HCT116 (cell line): ENCODE data around the gene MLLT3. TPM values are rescaled to one million over a fixed set of nuclear protein-coding genes. Genes with fewer than 3 reads are reported as not detected.

Experiments used
- ATAC-seq: fragments of 200-7000 bp; cut with Tn5 transposase; 2 replicates; pipeline ENCODE4 v1.9.1; 2020; ENCODE audit warnings: mild to moderate bottlenecking, moderate library complexity
- BruUV-seq: library from RNA; stranded (reverse); fragments of 400-500 nt; replicated peaks from 2 replicates; lab custom pipeline; 2021; lab: Mats Ljungman, UMichigan
- CTCF ChIA-PET: fragments of 300-600 bp; sonication (Branson Sonifier 250); formaldehyde crosslinking; loops from one replicate; lab custom pipeline; 2021; ENCODE audit warnings: antibody characterized with exemption; lab: Charles Lee
- POLR2A ChIA-PET: fragments of 300-600, 350-600 bp; sonication (Branson Sonifier 250); formaldehyde crosslinking; loops from one replicate; lab custom pipeline; 2021; ENCODE audit warnings: antibody characterized with exemption; lab: Charles Lee
- RAD21 ChIA-PET, 2 experiments: fragments of 300-600 bp; sonication (Branson Sonifier 250); formaldehyde crosslinking; loops; one replicate each; lab custom pipeline; 2023; ENCODE audit warnings: low total read pairs in 2 of 2; ENCODE audit not compliant: uncharacterized antibody in 2 of 2, unreplicated experiment in 2 of 2, low non-redundant PET in 1 of 2; lab: Charles Lee
- DNase-seq: peaks from one replicate; pipeline ENCODE4 v3.0.0-alpha.2; 2010; ENCODE audit warnings: low read depth, low spot score
- H2AFZ ChIP-seq: fragments of 200-600 bp; shearing (Covaris generic), sonication (generic); 2 replicates; pipeline ENCODE4 v1.6.1; 2017; ENCODE audit warnings: low read depth, mixed run types, mixed read lengths, antibody characterized with exemption, low read length; ENCODE audit not compliant: poor library complexity, severe bottlenecking
- H3K27ac ChIP-seq: 2 replicates; pipeline ENCODE4 v1.5.1; 2012; ENCODE audit warnings: low read depth, low read length
- H3K27me3 ChIP-seq: fragments of 200-600 bp; sonication (generic); 2 replicates; pipeline ENCODE4 v1.6.1; 2016; ENCODE audit warnings: mixed run types, low read length, mixed read lengths; ENCODE audit not compliant: insufficient read depth
- H3K36me3 ChIP-seq, 2 experiments: fragments of 200-500 bp in 1 of 2; fragments of 200-600 bp in 1 of 2; sonication (Bioruptor generic) in 1 of 2; sonication (generic) in 1 of 2; 2 replicates each; pipeline versions ENCODE4 v1.5.1 to v1.6.1; 2014 to 2016; ENCODE audit warnings: low read length in 2 of 2, inconsistent platforms in 1 of 2, mixed read lengths in 1 of 2, mixed run types in 1 of 2; ENCODE audit not compliant: insufficient read depth in 2 of 2, control insufficient read depth in 1 of 2
- H3K4me1 ChIP-seq, 2 experiments: fragments of 200-600 bp in 1 of 2; sonication (generic) in 1 of 2; 2 replicates each; pipeline versions ENCODE4 v1.5.1 to v1.6.1; 2012 to 2017; ENCODE audit warnings: low read length in 2 of 2, inconsistent platforms in 1 of 2, mild to moderate bottlenecking in 1 of 2, mixed read lengths in 1 of 2, mixed run types in 1 of 2, moderate library complexity in 1 of 2; ENCODE audit not compliant: insufficient read depth in 2 of 2, control insufficient read depth in 1 of 2
- H3K4me2 ChIP-seq: fragments of 200-600 bp; sonication (generic); 2 replicates; pipeline ENCODE4 v1.6.1; 2017; ENCODE audit warnings: mixed run types, low read length, mixed read lengths
- H3K4me3 ChIP-seq, 2 experiments: fragments of 200-600 bp in 1 of 2; sonication (generic) in 1 of 2; replicated peaks in 1 of 2; 2 replicates each; pipeline ENCODE4 v1.5.1; 2011 to 2016; ENCODE audit warnings: low read length in 2 of 2, control low read depth in 1 of 2, low read depth in 1 of 2, mild to moderate bottlenecking in 1 of 2, mixed read lengths in 1 of 2, mixed run types in 1 of 2
- H3K79me2 ChIP-seq: fragments of 200-600 bp; sonication (generic); 2 replicates; pipeline ENCODE4 v1.6.1; 2017; ENCODE audit warnings: mild to moderate bottlenecking, mixed run types, low read length, moderate library complexity, mixed read lengths; ENCODE audit not compliant: insufficient read depth
- H3K9ac ChIP-seq: fragments of 200-600 bp; sonication (generic); 2 replicates; pipeline ENCODE4 v1.6.1; 2016; ENCODE audit warnings: low read length, mixed read lengths
- H3K9me2 ChIP-seq: fragments of 200-600 bp; sonication (generic), shearing (Covaris generic); 2 replicates; pipeline ENCODE4 v1.6.1; 2017; ENCODE audit warnings: mixed run types, mild to moderate bottlenecking, moderate library complexity; ENCODE audit not compliant: insufficient read depth
- H3K9me3 ChIP-seq, 2 experiments: fragments of 200-500 bp in 1 of 2; fragments of 200-600 bp in 1 of 2; sonication (Bioruptor generic) in 1 of 2; sonication (generic) in 1 of 2; 2 replicates each; pipeline ENCODE4 v1.6.1; 2014 to 2017; ENCODE audit warnings: low read length in 2 of 2, mixed read lengths in 2 of 2, inconsistent platforms in 1 of 2, low read depth in 1 of 2, mild to moderate bottlenecking in 1 of 2, mixed run types in 1 of 2, moderate library complexity in 1 of 2; ENCODE audit not compliant: control insufficient read depth in 1 of 2, insufficient read depth in 1 of 2
- H4K20me1 ChIP-seq: fragments of 200-600 bp; sonication (generic), shearing (Covaris generic); 2 replicates; pipeline ENCODE4 v1.6.1; 2017; ENCODE audit warnings: mixed run types, mild to moderate bottlenecking, moderate library complexity; ENCODE audit not compliant: insufficient read depth
- CBX3 ChIP-seq: IDR thresholded peaks from 2 replicates; pipeline ENCODE4 v1.6.1; 2012; ENCODE audit warnings: low read depth
- CEBPB ChIP-seq: IDR thresholded peaks from 2 replicates; pipeline ENCODE4 v1.6.1; 2012; ENCODE audit warnings: low read depth
- ELF1 ChIP-seq: IDR thresholded peaks from 2 replicates; pipeline ENCODE4 v1.6.1; 2012; ENCODE audit warnings: low read depth, borderline replicate concordance
- JUND ChIP-seq: IDR thresholded peaks from 2 replicates; pipeline ENCODE4 v1.6.1; 2012
- MAX ChIP-seq: IDR thresholded peaks from 2 replicates; pipeline ENCODE4 v1.6.1; 2012
- POLR2A ChIP-seq: IDR thresholded peaks from 2 replicates; pipeline ENCODE4 v1.7.0; 2011; ENCODE audit warnings: borderline replicate concordance; ENCODE audit not compliant: insufficient read depth, insufficient read length; ENCODE audit errors: extremely low read depth
- POLR2AphosphoS5 ChIP-seq: IDR thresholded peaks from 2 replicates; pipeline ENCODE4 v1.6.1; 2011; ENCODE audit warnings: mild to moderate bottlenecking, low read depth, low read length, moderate library complexity
- RAD21 ChIP-seq: IDR thresholded peaks from 2 replicates; pipeline ENCODE4 v1.6.1; 2012; ENCODE audit warnings: low read depth, mild to moderate bottlenecking
- SIN3A ChIP-seq: IDR thresholded peaks from 2 replicates; pipeline ENCODE4 v1.6.1; 2012; ENCODE audit warnings: low read depth
- SRF ChIP-seq: IDR thresholded peaks from 2 replicates; pipeline ENCODE4 v1.6.1; 2012; ENCODE audit warnings: low read depth
- TCF7L2 ChIP-seq: IDR thresholded peaks from 2 replicates; pipeline ENCODE4 v1.7.0; 2011; ENCODE audit warnings: borderline replicate concordance, inconsistent platforms; ENCODE audit not compliant: insufficient read depth, insufficient read length; ENCODE audit errors: extremely low read depth
- YY1 ChIP-seq: IDR thresholded peaks from 2 replicates; pipeline ENCODE4 v1.6.1; 2011; ENCODE audit warnings: low read length, low read depth, moderate library complexity, mild to moderate bottlenecking; ENCODE audit not compliant: insufficient replicate concordance; ENCODE audit errors: extremely low read depth
- ZBTB33 ChIP-seq: IDR thresholded peaks from 2 replicates; pipeline ENCODE4 v1.6.1; 2011; ENCODE audit warnings: mild to moderate bottlenecking, low read length, moderate library complexity; ENCODE audit not compliant: insufficient replicate concordance; ENCODE audit errors: extremely low read depth
- ZFX ChIP-seq: fragments of 450-650 bp; IDR thresholded peaks from 2 replicates; pipeline ENCODE4 v1.6.1; 2017
- intact Hi-C: fragments of 100-400 bp; cut with micrococcal nuclease; formaldehyde crosslinking; loops from 2 replicates; pipeline ENCODE4 v1.10.0; 2022
- total RNA-seq: library from RNA; stranded (reverse); gene quantifications from one replicate; pipeline ENCODE4 v1.2.1, GENCODE V29; 2021; ENCODE audit not compliant: unreplicated experiment
- TF ChIP-seq, protein P1 (sequence below): IDR thresholded peaks from 2 replicates; pipeline ENCODE4 v1.6.1; 2012

The MLLT3 gene
- total RNA-seq, 1 experiment from 2014 or later: 4.3 TPM

DNA sequence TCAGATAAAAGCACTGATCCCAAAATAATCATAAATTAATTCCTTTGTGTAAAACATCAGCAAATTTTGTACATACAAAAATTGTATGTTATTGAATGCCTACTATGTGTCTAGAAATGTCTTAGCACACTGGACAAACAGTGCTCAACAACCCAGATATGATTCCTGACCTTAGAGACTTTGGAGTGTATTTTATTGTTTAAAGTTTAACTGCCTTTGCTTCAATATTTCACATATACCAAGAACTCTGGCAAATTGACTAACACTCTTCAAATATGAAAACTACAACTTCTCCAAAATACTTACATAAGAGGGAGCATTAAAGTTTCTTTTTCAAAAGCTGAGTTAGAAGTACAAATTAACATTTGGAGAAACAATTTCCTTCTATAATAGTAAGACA is 231.9 kb downstream of the MLLT3 start:
- Histone ChIP-seq H3K27ac (no peak overlapping the region), H3K36me3 (no peaks in the 10 kb centered on the region), H2AFZ (no peak overlapping the region), H3K4me1 (no peaks in the 10 kb centered on the region), H3K27me3 (peaks cover 12% of the 10 kb centered on the region), H3K79me2 (no peaks in the 10 kb centered on the region), H3K9me3 (no peaks in the 10 kb centered on the region), H3K9me2 (no peaks in the 10 kb centered on the region), H4K20me1 (no peaks in the 10 kb centered on the region), H3K9ac (no peak overlapping the region), H3K4me2 (no peak overlapping the region), H3K4me3 (no peak overlapping the region)
- ATAC-seq (no peak), DNase-seq (no peak)
- POLR2A ChIA-PET: no interaction called here
- TF ChIP-seq TCF7L2 (no peak), RAD21 (no peak), POLR2AphosphoS5 (no peak), YY1 (no peak), POLR2A (no peak), SRF (no peak), SIN3A (no peak), ZBTB33 (no peak), CBX3 (no peak), MAX (no peak), ZFX (no peak), CEBPB (no peak), ELF1 (no peak), JUND (no peak)
- TF ChIP-seq, protein P1, sequence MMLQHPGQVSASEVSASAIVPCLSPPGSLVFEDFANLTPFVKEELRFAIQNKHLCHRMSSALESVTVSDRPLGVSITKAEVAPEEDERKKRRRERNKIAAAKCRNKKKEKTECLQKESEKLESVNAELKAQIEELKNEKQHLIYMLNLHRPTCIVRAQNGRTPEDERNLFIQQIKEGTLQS: no peak
- intact Hi-C loops: no loop called here
- BruUV-seq: no TSS peak
- RAD21 ChIA-PET: no interaction called here
- CTCF ChIA-PET: no interaction called here
